KOPT-K1 (cell line): ENCODE measurements around the gene VASN.
"Not testable (repeated sequence)": the region's sequence is repeated elsewhere in the genome, so short reads cannot be mapped to it uniquely, and the experiment has no call there.

Source experiments
- H3K27ac ChIP-seq: fragments of 200-600 bp; sonication (generic); 2 replicates; pipeline ENCODE4 v1.5.1; 2016; ENCODE audit warnings: antibody characterized with exemption, mild to moderate bottlenecking, low read depth, low read length; ENCODE audit not compliant: poor library complexity, severe bottlenecking
- H3K36me3 ChIP-seq: fragments of 200-600 bp; sonication (generic); 2 replicates; pipeline ENCODE4 v1.5.1; 2017; ENCODE audit warnings: antibody characterized with exemption, mild to moderate bottlenecking, low read length, moderate library complexity; ENCODE audit not compliant: insufficient read depth
- H3K9me3 ChIP-seq: fragments of 200-600 bp; sonication (generic); 2 replicates; pipeline ENCODE4 v1.5.1; 2017; ENCODE audit warnings: antibody characterized with exemption, low read length, mild to moderate bottlenecking; ENCODE audit not compliant: insufficient read depth, poor library complexity, severe bottlenecking

The VASN gene

DNA sequence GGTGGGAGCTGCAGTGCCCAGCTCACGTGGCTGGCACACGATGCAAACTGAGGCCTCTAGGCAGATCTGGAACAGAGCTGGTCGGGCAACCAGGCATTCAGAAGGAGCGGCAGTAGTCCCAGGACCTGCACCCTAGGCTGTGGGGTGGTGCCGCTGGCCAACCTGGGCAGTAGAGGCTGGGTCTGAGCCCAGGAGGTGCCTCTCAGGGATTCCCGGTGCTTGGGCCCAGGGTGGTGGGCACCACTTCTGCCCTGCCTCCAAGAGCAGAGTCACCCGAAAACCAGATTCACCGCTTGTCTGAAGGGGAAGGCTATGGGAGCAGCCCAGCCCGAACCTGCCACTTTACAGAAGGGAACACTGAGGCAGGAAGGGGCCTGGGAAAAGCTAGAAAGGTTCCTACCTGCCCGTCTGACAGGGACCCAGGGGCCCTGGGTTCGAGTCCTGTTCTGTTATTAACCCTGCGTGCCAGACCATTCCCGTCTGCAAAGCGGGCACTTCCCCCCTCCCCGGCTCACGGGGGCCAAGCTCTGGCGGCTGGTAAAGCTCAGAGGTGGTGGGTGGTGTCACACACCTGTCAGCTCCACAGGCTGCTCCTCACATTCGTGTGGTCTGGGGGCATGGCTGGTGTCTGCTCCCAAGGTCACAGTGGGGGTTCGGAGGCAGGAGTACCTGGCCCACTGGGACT, 38.9 kb upstream of the VASN start:
- no peaks in the 10 kb centered on the region for H3K9me3 ChIP-seq
- H3K36me3 ChIP-seq = no peaks in the 10 kb centered on the region; the same call in 1 of the 2 replicates
- H3K27ac ChIP-seq = no peak overlapping the region

DNA sequence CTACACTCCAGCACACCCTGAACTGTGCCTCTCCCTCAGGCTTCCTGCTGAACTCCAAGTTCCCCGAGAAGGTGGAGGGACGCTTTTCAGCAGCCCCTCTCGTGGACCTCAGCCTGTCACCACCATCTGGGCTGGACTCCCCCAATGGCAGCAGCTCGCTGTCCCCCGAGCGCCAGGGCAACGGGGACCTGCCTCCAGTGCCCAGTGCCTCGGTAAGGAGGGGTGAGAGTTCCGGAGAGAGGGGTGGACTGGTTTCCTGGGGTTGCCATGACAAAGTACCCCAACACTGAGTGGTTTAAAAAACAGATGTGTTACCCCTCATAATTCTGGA, 38.4 kb upstream of the VASN start:
- Histone ChIP-seq H3K36me3 (peaks cover 2% of the 10 kb centered on the region; the same call in 1 of the 2 replicates), H3K27ac (no peak overlapping the region), H3K9me3 (no peaks in the 10 kb centered on the region)

DNA sequence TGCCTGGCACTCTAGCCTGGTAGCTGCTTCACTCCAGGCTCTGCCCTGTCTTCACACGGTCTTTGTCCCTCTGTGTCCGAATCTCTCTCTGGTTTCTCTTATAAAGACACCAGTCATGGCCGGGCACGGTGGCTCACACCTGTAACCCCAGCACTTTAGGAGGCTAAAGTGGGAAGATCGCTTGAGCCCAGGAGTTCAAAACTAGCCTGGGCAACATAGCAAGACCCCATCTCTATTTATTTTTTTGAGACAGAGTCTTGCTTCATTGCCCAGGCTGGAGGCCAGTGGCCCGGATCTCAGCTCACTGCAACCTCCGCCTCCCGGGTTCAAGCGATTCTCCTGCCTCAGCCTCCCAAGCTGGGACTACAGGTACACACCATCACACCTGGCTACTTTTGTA, 37.9 kb upstream of the VASN start:
- not testable (repeated sequence) for H3K9me3 ChIP-seq, H3K36me3 ChIP-seq, H3K27ac ChIP-seq

DNA sequence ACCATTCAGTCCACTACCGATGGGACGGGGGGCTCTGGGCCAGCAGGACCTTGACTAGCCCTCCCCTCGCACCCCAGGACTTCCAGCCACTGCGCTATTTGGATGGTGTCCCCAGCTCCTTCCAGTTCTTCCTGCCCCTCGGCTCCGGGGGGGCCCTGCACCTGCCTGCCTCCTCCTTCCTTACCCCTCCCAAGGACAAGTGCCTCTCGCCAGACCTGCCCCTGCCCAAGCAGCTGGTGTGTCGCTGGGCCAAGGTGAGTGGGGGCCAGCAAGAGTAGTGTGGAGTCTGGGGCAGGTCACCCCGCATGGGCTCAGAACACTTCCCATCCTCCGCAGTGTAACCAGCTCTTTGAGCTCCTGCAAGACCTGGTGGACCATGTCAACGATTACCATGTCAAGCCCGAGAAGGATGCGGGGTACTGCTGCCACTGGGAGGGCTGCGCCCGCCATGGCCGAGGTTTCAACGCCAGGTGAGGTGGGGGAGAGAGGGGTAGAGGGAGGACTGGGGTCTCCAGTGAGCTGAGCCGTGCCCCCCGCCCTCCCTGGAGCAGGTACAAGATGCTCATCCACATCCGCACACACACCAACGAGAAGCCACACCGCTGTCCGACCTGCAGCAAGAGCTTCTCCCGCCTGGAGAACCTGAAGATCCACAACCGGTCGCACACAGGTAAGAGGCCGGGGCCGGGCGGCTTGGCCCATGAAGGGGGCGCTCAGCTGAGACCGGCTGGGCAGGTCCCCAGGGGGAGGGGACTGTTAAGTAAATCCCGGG, 36.7 kb upstream of the VASN start:
- Histone ChIP-seq H3K36me3 (peaks cover 18% of the 10 kb centered on the region; the same call in 1 of the 2 replicates), H3K9me3 (no peaks in the 10 kb centered on the region), H3K27ac (no peak overlapping the region)

DNA sequence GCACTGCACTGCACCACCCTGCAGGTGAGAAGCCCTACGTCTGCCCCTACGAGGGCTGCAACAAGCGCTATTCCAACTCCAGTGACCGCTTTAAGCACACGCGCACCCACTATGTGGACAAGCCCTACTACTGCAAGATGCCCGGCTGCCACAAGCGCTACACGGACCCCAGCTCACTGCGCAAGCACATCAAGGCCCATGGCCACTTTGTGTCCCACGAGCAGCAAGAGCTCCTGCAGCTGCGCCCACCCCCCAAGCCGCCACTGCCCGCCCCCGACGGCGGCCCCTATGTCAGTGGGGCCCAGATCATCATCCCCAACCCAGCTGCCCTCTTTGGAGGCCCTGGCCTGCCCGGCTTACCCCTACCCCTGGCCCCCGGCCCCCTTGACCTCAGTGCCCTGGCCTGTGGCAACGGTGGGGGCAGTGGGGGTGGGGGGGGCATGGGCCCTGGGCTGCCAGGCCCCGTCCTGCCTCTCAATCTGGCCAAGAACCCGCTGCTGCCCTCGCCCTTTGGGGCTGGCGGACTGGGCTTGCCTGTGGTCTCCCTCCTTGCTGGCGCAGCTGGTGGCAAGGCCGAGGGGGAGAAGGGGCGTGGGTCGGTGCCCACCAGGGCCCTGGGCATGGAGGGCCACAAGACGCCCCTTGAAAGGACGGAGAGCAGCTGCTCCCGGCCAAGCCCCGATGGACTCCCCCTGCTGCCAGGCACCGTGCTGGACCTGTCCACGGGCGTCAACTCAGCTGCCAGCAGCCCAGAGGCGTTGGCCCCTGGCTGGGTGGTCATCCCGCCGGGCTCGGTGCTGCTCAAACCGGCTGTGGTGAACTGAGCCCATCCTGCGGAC, 34.7 kb upstream of the VASN start:
- Histone ChIP-seq H3K9me3 (no peaks in the 10 kb centered on the region), H3K27ac (no peak overlapping the region), H3K36me3 (peaks cover 38% of the 10 kb centered on the region; the same call in 1 of the 2 replicates)

DNA sequence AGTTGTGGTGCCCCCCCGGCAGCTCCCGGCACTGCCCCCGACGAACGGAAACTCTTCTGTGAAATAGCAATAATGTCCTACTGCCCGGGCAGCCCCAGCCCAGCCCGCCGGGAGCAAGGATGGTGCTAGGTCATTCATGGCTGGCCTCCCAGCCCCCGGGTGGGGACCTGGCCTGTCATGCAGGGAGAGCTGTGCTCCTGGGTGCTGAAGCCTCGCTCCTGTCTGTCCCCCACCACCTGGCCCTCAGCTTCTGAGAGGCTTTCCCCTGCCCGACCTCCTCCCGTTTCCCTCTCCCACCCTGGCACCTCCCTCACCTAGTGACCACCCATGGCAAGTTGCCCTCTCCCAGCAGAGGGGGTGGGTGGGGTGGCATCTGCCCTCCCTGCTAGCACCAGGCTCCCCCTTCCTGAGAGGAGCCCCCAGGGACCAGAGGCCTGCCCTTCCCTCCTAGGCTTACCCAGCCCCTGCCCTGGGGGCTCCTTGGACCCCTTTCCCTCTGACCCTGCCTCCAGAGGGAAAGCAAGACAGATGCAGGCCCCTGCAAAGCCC, 34.0 kb upstream of the VASN start:
- Histone ChIP-seq H3K27ac (no peak overlapping the region), H3K9me3 (no peaks in the 10 kb centered on the region), H3K36me3 (peaks cover 38% of the 10 kb centered on the region; the same call in 1 of the 2 replicates)

DNA sequence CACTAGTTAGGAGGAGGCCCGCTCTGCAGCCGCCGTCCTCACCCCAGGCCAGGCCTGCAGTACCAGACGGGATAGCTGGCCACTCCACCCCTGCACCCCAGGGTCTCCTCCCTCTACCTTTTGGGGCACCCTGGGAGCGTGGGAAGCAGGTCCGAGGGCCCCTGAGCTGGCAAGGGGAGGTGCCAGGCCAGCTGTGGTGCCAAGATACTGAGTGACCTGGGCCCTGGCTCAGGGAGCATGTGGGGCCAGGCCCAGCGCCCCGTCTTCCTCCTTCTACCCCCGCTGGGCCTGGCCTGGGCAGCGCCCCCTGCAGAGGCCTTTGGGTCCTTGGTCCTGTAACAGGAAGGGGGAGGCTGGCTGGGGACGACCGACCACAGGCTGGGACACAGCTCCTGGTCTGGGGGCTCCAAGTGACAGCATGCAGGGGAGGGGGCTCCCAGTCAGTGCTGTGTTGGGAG, 33.5 kb upstream of the VASN start:
- H3K9me3 ChIP-seq = no peaks in the 10 kb centered on the region
- peaks cover 42% of the 10 kb centered on the region; the same call in 1 of the 2 replicates for H3K36me3 ChIP-seq
- H3K27ac ChIP-seq = no peak overlapping the region

DNA sequence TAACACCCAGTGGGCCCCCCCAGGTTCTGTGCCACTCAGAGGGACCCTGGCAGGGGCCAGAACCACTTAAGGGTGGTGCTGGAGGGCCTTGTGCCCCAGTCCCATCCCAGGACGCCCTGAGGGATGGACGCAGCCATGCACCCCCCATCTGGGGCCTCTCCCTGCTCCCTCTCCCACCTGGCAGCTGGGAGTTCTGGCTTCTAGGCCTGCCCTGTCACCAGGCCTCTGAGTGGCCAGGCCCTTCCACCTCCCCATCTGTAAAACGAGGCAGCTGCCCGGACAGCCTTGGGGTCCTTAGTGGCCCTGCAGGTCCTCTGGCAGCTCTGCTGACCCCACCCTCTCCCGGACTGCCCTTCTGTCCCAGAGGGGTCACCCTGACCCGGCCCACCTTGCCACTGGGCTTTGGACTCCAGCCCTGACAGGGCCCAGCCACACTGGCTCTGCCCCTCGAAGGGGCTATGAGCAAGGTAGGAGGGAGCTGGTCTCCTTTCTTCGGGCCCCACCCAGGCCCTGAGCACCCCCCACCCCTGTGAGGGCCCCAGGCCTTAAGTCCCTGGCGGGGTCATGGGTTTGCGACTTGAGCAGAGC, 32.8 kb upstream of the VASN start:
- no peaks in the 10 kb centered on the region for H3K9me3 ChIP-seq
- no peak overlapping the region for H3K27ac ChIP-seq
- H3K36me3 ChIP-seq = peaks cover 46% of the 10 kb centered on the region; the same call in 1 of the 2 replicates

DNA sequence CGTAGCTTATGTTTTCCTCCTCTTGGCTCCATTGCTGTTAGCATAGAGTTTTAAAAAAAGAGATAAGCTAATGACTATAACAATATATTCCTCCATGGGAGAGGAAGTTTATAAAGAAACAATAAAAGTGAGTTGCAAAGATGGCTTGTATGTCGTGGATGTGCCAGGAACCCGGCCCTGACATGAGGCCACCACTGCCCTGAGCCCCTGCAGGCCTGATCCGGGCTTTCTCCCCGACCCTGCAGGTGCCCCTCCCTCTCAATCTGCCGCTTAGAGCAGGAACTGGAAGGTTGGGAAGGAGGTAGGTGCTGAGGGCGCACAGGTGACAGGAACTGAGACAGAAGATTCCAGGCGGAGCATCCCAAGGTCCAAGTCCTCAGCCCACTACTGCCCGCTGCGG, 32.2 kb upstream of the VASN start:
- Histone ChIP-seq H3K36me3 (peaks cover 46% of the 10 kb centered on the region; the same call in 1 of the 2 replicates), H3K9me3 (peaks cover 4% of the 10 kb centered on the region), H3K27ac (no peak overlapping the region)

DNA sequence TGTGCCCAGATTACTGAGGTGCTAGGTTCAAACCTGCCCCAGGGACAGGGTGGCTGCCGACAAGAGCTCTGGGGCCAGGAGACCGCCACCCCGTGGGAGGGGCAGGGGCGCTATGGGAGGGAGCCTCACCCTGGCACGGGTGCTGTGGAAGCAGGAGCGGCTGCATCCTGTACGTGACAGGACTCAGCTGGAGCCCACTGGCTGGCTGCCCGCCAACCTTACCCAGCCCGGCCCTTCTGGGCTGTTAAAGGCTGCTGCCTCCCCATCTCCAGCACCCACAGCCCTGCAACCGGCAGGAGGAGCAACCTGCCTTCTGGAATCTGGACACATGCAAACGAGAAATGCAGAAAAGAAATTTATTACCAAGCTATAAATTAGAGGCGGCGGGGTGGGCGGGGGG, 31.7 kb upstream of the VASN start:
- Histone ChIP-seq H3K36me3 (peaks cover 46% of the 10 kb centered on the region; the same call in 1 of the 2 replicates), H3K27ac (no peak overlapping the region), H3K9me3 (peaks cover 8% of the 10 kb centered on the region)

DNA sequence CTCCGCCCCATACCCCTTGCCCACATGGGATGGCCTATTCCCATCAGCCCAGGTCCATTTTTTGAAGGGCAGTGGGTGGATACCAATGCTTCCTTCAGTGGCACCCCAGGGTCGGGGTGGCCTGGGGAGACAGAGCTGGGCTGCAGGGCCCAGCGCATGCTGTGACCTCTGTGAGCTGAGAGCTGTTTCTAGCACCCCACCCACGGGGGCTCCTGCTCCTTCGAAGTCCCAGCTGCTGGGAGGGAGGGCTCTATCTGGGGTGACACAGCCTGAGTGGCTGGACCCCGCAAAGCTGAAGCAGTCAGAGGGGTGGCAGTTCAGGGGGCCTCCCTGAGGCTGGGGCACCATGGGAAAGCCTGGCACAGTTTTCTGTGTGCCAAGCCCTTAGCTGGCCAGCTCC, 31.2 kb upstream of the VASN start:
- H3K9me3 ChIP-seq = peaks cover 8% of the 10 kb centered on the region

DNA sequence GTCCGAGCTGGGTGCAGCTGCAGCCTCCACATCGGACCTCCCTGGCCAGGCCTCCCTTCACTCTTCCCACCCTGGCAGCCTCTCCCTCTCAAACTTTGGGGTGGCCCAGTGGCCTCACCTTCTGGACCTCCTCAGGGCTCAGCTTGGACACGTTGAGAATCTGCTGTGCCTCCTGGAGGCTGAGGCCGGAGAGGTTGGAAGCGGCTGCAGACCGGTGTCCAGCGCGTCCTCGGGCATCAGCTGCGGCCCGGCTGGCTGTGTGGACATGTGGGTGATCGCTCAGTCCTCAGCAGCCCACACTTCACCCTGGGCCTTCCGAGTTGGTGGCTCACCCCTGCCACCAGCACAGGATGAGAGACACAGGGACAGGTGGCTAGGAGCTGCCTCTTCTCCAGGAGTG, 30.4 kb upstream of the VASN start:
- H3K27ac ChIP-seq = no peak overlapping the region

More for the DNA sequence above, 31.2 kb upstream of the VASN start:
- H3K27ac ChIP-seq = no peak overlapping the region
- H3K36me3 ChIP-seq = peaks cover 47% of the 10 kb centered on the region; the same call in 1 of the 2 replicates

DNA sequence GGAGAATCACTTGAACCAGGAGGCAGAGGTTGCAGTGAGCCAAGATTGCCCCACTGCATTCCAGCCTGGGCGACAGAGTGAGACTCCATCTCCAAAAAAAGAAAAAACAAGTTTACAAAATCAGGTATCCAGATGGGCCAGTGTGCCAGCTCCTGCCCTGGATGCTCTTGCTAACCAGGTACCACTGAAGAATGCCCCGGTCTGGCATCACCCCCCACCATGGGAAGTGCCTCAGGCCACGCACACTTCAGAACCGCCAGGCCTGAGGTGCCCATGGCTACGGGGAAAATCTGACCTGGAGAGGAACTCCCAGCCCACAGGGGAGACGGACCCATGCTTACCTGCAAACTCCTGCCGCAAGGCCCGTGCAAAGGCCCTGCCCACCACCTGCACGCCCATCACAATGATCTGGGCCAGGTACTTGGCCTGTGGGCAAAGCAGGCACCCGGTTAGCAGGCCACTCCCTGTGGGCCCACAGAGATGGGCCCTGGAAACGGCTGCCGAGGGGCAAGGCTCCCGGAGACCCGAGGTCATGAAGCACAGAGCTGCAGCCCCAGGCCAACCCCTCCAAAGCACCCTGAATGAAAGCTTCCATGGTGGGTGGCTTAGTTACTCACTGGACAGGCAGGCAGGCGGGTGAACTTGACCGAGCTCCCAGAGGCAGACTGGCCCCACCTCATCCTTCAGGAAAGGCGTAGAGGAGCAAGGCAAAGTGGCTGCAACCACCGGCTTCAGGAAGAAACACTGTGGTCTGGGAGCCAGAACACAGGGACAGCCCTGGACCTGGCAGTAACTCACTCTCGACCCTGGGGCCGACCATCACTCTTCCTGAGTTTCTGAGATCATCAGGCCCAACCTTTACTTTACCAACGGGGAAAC, 28.5 kb upstream of the VASN start:
- H3K27ac ChIP-seq = no peak overlapping the region
- H3K9me3 ChIP-seq = peaks cover 8% of the 10 kb centered on the region
- peaks cover 67% of the 10 kb centered on the region for H3K36me3 ChIP-seq

More for the DNA sequence above, 30.4 kb upstream of the VASN start:
- Histone ChIP-seq H3K36me3 (peaks cover 52% of the 10 kb centered on the region; the same call in 1 of the 2 replicates), H3K9me3 (peaks cover 8% of the 10 kb centered on the region)
